ENCODE data around the gene ATPAF1. TPM values are rescaled to one million over a fixed set of nuclear protein-coding genes. Genes with fewer than 3 reads are reported as not detected.

ATPAF1 gene
- total and polyA plus RNA-seq, 9 of the 15 experiments (the other 6 are each of a cell fraction or from before 2014, with no cell fraction given) = 6.3 to 56.2 (median 27.4) TPM

- TF ChIP-seq ZBTB40 (IDR thresholded peaks at IDR 0.05) (0 out of 2 replicates have a peak, but pooled peaks have one; percentile 21), ZBTB40 (CRISPR knock-in tag; IDR thresholded peaks at IDR 0.05) (no peak), TCF7L2 (IDR thresholded peaks at IDR 0.05; ENCODE audit: low read depth, low read length) (no peak), ZNF668 (CRISPR knock-in tag; IDR thresholded peaks at IDR 0.05) (no peak), ZNF707 (CRISPR knock-in tag; conservative IDR thresholded peaks at IDR 0.05) (no peak), ZZZ3 (IDR thresholded peaks at IDR 0.05) (no peak), MBD2 (IDR thresholded peaks at IDR 0.05; ENCODE audit: borderline replicate concordance, low read depth) (no peak), NFE2 (IDR thresholded peaks at IDR 0.05; ENCODE audit: low read depth) (no peak), ESRRA (IDR thresholded peaks at IDR 0.05; ENCODE audit: borderline replicate concordance, low read depth) (peak; percentile 54; the same call in 1 of the 2 replicates), SOX6 (IDR thresholded peaks at IDR 0.05) (no peak), HNRNPL (IDR thresholded peaks at IDR 0.05; ENCODE audit: low read depth, low read length) (peak; percentile 78), RBFOX2 (IDR thresholded peaks at IDR 0.05; ENCODE audit: low read depth, low read length) (peak; percentile 75), RB1 (IDR thresholded peaks at IDR 0.05; ENCODE audit: low read depth) (peak; percentile 60; the same call in 1 of the 2 replicates), FOXP4 (CRISPR knock-in tag; IDR thresholded peaks at IDR 0.05; ENCODE audit: borderline replicate concordance) (no peak), CREB3 (tag; conservative IDR thresholded peaks at IDR 0.05; ENCODE audit: low read depth) (no peak), TAF7 (tag; IDR thresholded peaks at IDR 0.05) (0 out of 2 replicates have a peak, but pooled peaks have one; percentile 14)
These were observed 51.7 kb downstream of the ATPAF1 start, which contains the start of gene MOB3C (continued) for GRCh38 chr1:46616277-46617107.

All from K562 (cell line).